GM04503 (cell line): ENCODE measurements around the gene SFT2D1.

ENCODE experiments used
- DNase-seq: peaks from one replicate; pipeline ENCODE4 v3.0.0-alpha.2; 2012; ENCODE audit warnings: low read depth

Gene SFT2D1

DNA sequence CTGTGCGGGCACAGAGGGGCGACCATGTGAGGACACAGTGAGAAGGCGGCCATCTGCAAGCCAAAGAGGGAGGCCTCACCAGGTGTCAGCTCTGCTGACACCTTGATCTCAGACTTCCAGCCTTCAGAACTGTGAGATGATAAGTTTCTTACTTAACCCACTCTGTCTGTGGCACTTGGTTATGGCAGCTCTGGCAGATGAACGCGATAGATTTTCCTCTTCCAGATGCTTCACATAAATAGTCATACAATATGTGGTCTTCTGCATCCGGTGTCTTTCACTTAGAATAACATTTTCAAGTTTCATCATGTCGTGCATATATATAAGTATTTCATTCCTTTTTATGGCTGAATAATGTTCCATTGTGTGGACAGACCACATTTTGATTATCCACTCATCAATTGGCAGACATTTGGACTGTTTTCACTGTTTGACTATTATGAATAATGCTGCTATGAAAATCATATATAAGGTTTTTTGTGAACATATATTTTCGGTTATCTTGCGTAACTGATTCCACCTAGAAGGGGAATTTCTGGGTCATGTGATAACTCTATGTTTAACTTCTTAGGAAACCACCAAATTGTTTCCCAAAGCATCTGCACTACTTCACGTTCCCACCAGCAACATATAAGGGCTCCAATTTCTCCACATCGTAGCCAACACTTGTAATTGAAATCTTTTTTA, 64.3 kb downstream of the SFT2D1 start:
- no peak for DNase-seq

GRCh38 chr6:166277018-166277417, 65.3 kb downstream of the SFT2D1 start:
- peak; percentile 26 for DNase-seq

DNA sequence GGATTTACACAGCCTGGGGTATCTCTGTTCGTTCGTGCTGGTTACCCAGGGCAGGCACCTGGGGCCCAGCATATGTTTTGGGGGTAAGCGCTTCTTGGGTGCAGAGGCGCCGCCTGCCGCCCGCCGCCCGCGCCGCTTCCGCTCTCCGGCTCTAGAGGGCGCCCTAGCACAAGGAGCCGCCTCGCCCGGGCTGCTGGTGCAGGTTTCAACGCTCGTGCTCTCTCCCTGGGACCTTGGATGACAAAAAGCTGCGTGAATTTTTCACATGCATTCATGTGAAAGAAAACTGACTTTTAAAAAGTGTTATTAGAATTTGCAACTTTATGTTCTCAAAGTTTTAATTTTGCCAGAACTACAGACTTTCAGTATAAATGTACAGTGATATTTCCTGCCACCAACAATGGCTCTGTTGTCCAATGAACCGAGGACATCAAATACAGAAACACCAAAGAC, 66.6 kb downstream of the SFT2D1 start:
- DNase-seq, result no peak

- DNase-seq, result no peak
Measured at GRCh38 chr6:166274739-166275370, 67.5 kb downstream of the SFT2D1 start.

DNA sequence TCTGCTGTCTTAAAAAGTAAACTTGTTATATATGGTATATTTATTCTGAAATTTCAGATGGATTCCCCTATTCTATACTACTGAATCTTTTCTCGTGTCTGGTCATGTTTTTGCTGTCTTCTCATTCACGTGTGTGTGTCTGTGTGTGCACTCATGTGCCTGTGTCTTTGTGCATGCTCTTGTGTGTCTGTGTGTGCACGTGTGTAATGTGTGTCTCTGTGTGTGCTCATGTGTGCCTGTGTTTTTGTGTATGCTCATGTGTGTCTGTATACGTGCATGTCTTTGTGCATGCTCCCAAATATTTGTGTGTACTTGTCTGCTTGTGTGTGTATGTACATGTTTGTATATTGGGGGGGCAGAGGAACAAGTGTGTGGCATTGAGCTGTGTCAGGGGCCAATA, 68.2 kb downstream of the SFT2D1 start:
- no peak for DNase-seq

DNA sequence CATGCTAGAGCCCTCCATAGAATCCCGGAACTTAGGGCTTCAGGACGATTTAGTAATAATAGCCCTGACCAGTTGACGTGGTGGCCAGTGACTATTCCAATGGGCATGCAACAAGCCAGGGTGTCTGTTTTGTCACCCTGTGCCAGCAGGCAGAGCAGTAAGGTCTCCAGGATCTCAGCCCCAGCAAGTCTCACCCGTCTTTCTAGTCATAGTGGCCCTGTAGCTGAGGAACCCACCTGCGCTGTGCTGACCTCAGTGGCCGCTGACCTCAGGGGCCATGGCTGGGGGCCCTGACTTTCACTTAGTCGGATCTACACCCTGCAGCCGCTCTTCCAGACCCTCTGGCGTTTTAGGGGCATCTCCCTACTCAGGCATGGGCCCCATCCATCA, 71.0 kb downstream of the SFT2D1 start:
- no peak for DNase-seq

DNA sequence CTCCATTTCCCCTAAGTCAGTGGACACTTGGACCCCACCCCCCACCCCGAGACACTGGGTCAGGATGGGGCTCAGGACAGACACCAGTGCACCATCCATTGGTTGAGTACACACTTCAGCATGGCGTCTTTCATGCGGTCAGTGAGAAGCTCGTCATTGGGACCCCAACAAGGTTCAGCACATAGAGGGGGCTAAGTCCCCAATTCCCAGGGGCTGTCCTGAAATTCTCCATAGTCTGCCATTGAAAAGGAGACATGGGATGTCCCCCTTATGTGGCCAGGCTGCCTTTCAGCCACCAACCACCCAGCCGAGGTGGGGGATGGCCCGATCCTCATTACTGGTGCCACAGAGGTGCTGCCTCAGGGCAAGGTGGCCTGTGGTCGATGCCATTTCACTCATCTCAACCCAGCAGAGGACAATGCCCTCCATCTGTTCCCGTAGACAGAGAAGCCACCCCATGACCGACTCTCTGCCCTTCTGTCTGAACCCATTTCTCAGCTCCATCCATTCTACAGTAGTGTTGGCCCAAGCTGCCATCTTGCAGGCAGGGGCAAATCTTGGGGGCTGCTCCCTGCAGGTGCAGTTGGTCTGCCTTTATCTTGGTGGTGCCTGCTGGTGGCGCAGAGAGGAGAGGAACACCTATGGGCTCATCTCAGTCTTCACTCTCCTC, 71.5 kb downstream of the SFT2D1 start:
- DNase-seq, result no peak
